Gastroesophageal sphincter (tissue), 4 donors: ENCODE data around the gene EVL. TPM values are rescaled to one million over a fixed set of nuclear protein-coding genes. Genes with fewer than 3 reads are reported as not detected.
A peak's percentile ranks its signal among the peaks of the same experiment; 100 is the strongest.

Experiments used
- ATAC-seq: fragments of 150-250 bp; one replicate; pipeline ENCODE4 v1.9.1; 2016; ENCODE audit warnings: mild to moderate bottlenecking, moderate library complexity
- H3K27ac ChIP-seq, 4 donors: fragments of 200-600 bp; sonication (generic) in 3 of 4; 1 replicate in 3 of 4; 2 replicates in 1 of 4; pipeline ENCODE4 v1.5.1; 2016 to 2019
- H3K27me3 ChIP-seq: fragments of 200-600 bp; sonication (generic); one replicate; pipeline ENCODE4 v1.5.1; 2019
- H3K36me3 ChIP-seq, 2 donors: fragments of 200-600 bp; sonication (generic); one replicate each; pipeline ENCODE4 v1.5.1; 2019; ENCODE audit warnings: control low read depth in 1 of 2
- H3K4me1 ChIP-seq, 3 donors: fragments of 200-600 bp; sonication (generic); 1 replicate in 2 of 3; 2 replicates in 1 of 3; pipeline ENCODE4 v1.5.1; 2016 to 2019; ENCODE audit warnings: control low read depth in 2 of 3
- H3K4me3 ChIP-seq, 2 donors: fragments of 200-600 bp; sonication (generic); one replicate each; pipeline ENCODE4 v1.5.1; 2019; ENCODE audit warnings: mild to moderate bottlenecking in 1 of 2, moderate library complexity in 1 of 2
- H3K9me3 ChIP-seq, 3 donors: fragments of 200-600 bp; sonication (generic); one replicate each; pipeline ENCODE4 v1.5.1; 2017 to 2019; ENCODE audit warnings: control low read depth in 2 of 3
- CTCF ChIP-seq, 4 experiments: fragments of 200-600 bp in 2 of 4; fragments of 450-650 bp in 2 of 4; sonication (generic) in 1 of 4; IDR thresholded peaks; one replicate each; pipeline ENCODE4 v1.5.1; 2017 to 2019; ENCODE audit warnings: antibody characterized with exemption in 4 of 4, mild to moderate bottlenecking in 2 of 4, moderate library complexity in 2 of 4
- EP300 ChIP-seq: sonication (generic); formaldehyde crosslinking; IDR thresholded peaks from one replicate; pipeline ENCODE4 v1.6.1; 2017; ENCODE audit warnings: antibody characterized with exemption, mild to moderate bottlenecking
- POLR2A ChIP-seq, 2 donors: fragments of 450-650 bp; IDR thresholded peaks; one replicate each; pipeline ENCODE4 v1.6.1; 2017; ENCODE audit warnings: antibody characterized with exemption in 2 of 2, mild to moderate bottlenecking in 2 of 2, moderate library complexity in 1 of 2
- POLR2AphosphoS5 ChIP-seq: sonication (generic); formaldehyde crosslinking; IDR thresholded peaks from one replicate; pipeline ENCODE4 v1.6.1; 2017; ENCODE audit warnings: antibody characterized with exemption
- WGBS, 2 donors: methylation state at CpG; one replicate each; pipeline ENCODE4 v1.1.5; 2018; ENCODE audit warnings: low coverage in 1 of 2; 5-methylcytosine and 5-hydroxymethylcytosine counted together
- total RNA-seq, 4 donors: library from RNA; depleted of rRNA; stranded (reverse); fragments of >200 nt; gene quantifications; one replicate each; pipeline ENCODE4 v1.1.0, GENCODE V29; 2016

EVL gene
- total RNA-seq, 4 donors from 2014 or later = 36.1 to 42.6 (median 38.5) TPM

- Histone ChIP-seq H3K27ac (no peak overlapping the region), H3K4me3 (no peak overlapping the region), H3K9me3 (no peaks in the 10 kb centered on the region), H3K36me3 (peaks cover 0 to 91% of the 10 kb centered on the region in 2 donors), H3K27me3 (no peaks in the 10 kb centered on the region), H3K4me1 (peaks cover 0 to 27% (median 4%) of the 10 kb centered on the region in 3 donors)
- TF ChIP-seq EP300 = no peak
- no peak for TF ChIP-seq CTCF (IDR thresholded peaks at IDR 0.05)
- no peak for TF ChIP-seq POLR2AphosphoS5
- no peak for TF ChIP-seq POLR2A (IDR thresholded peaks at IDR 0.05)
- ATAC-seq = peak; percentile 49
- 61% methylated on average over 2 of the region's 7 CpGs; no CpG with 5 or more reads in 1 of the 2 donors for WGBS, 2 donors
These were observed 64.0 kb downstream of the EVL start for GRCh38 chr14:100129161-100129589.

- TF ChIP-seq EP300 (no peak), CTCF (IDR thresholded peaks at IDR 0.05) (no peak), POLR2A (IDR thresholded peaks at IDR 0.05) (no peak), POLR2AphosphoS5 (no peak)
These were observed 65.3 kb downstream of the EVL start for GRCh38 chr14:100130521-100130920.

GRCh38 chr14:100131181-100131580, 66.0 kb downstream of the EVL start:
- Histone ChIP-seq H3K27ac (no peak overlapping the region), H3K4me1 (peaks cover 0 to 27% (median 4%) of the 10 kb centered on the region in 3 donors), H3K27me3 (no peaks in the 10 kb centered on the region), H3K9me3 (no peaks in the 10 kb centered on the region), H3K4me3 (no peak overlapping the region), H3K36me3 (peaks cover 0 to 91% of the 10 kb centered on the region in 2 donors)
- ATAC-seq = no peak
- TF ChIP-seq POLR2AphosphoS5 (no peak), POLR2A (IDR thresholded peaks at IDR 0.05) (no peak), EP300 (no peak)
- 78 to 85% methylated on average over 3 to 4 of the region's 6 CpGs for WGBS, 2 donors

More at GRCh38 chr14:100130521-100130920, 65.3 kb downstream of the EVL start:
- no peak for ATAC-seq
- no peaks in the 10 kb centered on the region for H3K27me3 ChIP-seq
- H3K9me3 ChIP-seq = no peaks in the 10 kb centered on the region
- no peak overlapping the region for H3K27ac ChIP-seq
- WGBS, 2 donors = 100% methylated on average over 3 of the region's 11 CpGs; no CpG with 5 or more reads in 1 of the 2 donors
- H3K4me3 ChIP-seq = no peak overlapping the region
- H3K36me3 ChIP-seq = peaks cover 0 to 91% of the 10 kb centered on the region in 2 donors
- H3K4me1 ChIP-seq = peaks cover 0 to 27% (median 4%) of the 10 kb centered on the region in 3 donors

GRCh38 chr14:100132161-100132902, 67.1 kb downstream of the EVL start:
- Histone ChIP-seq H3K27ac (peak overlapping the region in 3 of 4 donors; percentile 48 to 57 (median 49)), H3K27me3 (no peaks in the 10 kb centered on the region), H3K36me3 (peaks cover 0 to 92% of the 10 kb centered on the region in 2 donors), H3K4me1 (peaks cover 0 to 27% (median 4%) of the 10 kb centered on the region in 3 donors), H3K9me3 (no peaks in the 10 kb centered on the region), H3K4me3 (no peak overlapping the region)
- 95% methylated on average over 4 of the region's 25 CpGs; no CpG with 5 or more reads in 1 of the 2 donors for WGBS, 2 donors
- TF ChIP-seq POLR2AphosphoS5 = no peak
- no peak for TF ChIP-seq CTCF (IDR thresholded peaks at IDR 0.05)
- no peak for TF ChIP-seq POLR2A (IDR thresholded peaks at IDR 0.05)
- TF ChIP-seq EP300 = no peak
- peak; percentile 77 for ATAC-seq

GRCh38 chr14:100132903-100133510, 67.8 kb downstream of the EVL start:
- no peaks in the 10 kb centered on the region for H3K27me3 ChIP-seq
- no peaks in the 10 kb centered on the region for H3K9me3 ChIP-seq
- H3K4me1 ChIP-seq = peaks cover 0 to 27% (median 4%) of the 10 kb centered on the region in 3 donors
- WGBS, 2 donors = 60 to 80% methylated on average over 1 of the region's 12 CpGs
- peak overlapping the region in 2 of 4 donors; percentile 19 to 48 for H3K27ac ChIP-seq
- no peak overlapping the region for H3K4me3 ChIP-seq
- ATAC-seq = no peak
- H3K36me3 ChIP-seq = peaks cover 0 to 92% of the 10 kb centered on the region in 2 donors
- no peak for TF ChIP-seq CTCF (IDR thresholded peaks at IDR 0.05)
- no peak for TF ChIP-seq POLR2A (IDR thresholded peaks at IDR 0.05)
- no peak for TF ChIP-seq EP300
- TF ChIP-seq POLR2AphosphoS5 = no peak
